ENCODE data around the gene VGLL1. TPM values are rescaled to one million over a fixed set of nuclear protein-coding genes. Genes with fewer than 3 reads are reported as not detected.

Gene VGLL1
- total RNA-seq, 1 donor from 2014 or later: 1.3 TPM

DNA sequence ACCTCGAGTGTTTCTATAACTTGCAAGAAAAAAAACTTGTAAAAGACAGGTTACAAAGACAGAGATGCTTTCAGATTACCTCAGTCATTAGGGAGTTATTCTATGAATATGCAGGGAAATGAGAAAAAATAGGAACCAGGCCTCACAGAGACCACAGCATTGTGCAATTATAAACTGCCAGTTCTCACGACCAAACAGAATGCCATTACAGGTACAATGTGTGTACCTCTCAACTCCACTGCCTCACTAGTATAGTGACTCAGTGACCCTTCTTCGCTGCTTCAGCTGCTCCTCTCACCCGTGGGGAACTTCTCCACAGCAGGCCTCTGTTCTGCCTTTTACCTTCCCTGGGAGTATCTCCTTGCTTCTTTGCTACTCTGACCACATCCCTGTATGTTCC lies 37.0 kb upstream of the VGLL1 start:
- Mint-ChIP-seq H3K27me3 (ENCODE audit: low read depth, unreplicated experiment) (peaks cover 2% of the 10 kb centered on the region), H3K4me1 (ENCODE audit: low read depth, unreplicated experiment) (no peaks in the 10 kb centered on the region), H3K36me3 (ENCODE audit: low read depth, unreplicated experiment) (no peaks in the 10 kb centered on the region), H3K4me3 (ENCODE audit: unreplicated experiment) (no peak overlapping the region), H3K9me3 (ENCODE audit: unreplicated experiment) (no peaks in the 10 kb centered on the region), H3K27ac (ENCODE audit: unreplicated experiment) (no peak overlapping the region)
- Histone ChIP-seq H3K9me3 (ENCODE audit: insufficient read depth, low read depth, low read length) (no peaks in the 10 kb centered on the region), H2AFZ (ENCODE audit: low read depth, low read length) (no peak overlapping the region), H3K79me2 (ENCODE audit: insufficient read depth, low read length) (peaks cover 21% of the 10 kb centered on the region), H3K4me1 (ENCODE audit: insufficient read depth, low read length) (no peaks in the 10 kb centered on the region), H3K36me3 (ENCODE audit: insufficient read depth, low read length) (no peaks in the 10 kb centered on the region), H3K9ac (ENCODE audit: low read length) (no peak overlapping the region), H3K27ac (ENCODE audit: low read depth, low read length) (no peak overlapping the region), H3K27me3 (ENCODE audit: insufficient read depth, low read length) (no peaks in the 10 kb centered on the region), H4K20me1 (ENCODE audit: insufficient read depth, low read length) (no peaks in the 10 kb centered on the region), H3K4me3 (ENCODE audit: insufficient read depth, low read depth, low read length) (no peak overlapping the region), H3K4me2 (ENCODE audit: low read length) (no peak overlapping the region)
- DNase-seq (ENCODE audit: low read depth): no peak
- peak; percentile 39 for FAIRE-seq
- TF ChIP-seq, protein P1, sequence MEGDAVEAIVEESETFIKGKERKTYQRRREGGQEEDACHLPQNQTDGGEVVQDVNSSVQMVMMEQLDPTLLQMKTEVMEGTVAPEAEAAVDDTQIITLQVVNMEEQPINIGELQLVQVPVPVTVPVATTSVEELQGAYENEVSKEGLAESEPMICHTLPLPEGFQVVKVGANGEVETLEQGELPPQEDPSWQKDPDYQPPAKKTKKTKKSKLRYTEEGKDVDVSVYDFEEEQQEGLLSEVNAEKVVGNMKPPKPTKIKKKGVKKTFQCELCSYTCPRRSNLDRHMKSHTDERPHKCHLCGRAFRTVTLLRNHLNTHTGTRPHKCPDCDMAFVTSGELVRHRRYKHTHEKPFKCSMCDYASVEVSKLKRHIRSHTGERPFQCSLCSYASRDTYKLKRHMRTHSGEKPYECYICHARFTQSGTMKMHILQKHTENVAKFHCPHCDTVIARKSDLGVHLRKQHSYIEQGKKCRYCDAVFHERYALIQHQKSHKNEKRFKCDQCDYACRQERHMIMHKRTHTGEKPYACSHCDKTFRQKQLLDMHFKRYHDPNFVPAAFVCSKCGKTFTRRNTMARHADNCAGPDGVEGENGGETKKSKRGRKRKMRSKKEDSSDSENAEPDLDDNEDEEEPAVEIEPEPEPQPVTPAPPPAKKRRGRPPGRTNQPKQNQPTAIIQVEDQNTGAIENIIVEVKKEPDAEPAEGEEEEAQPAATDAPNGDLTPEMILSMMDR (IDR thresholded peaks at IDR 0.05; ENCODE audit: insufficient read depth, low read depth, low read length): no peak
- TF ChIP-seq EZH2 (IDR thresholded peaks at IDR 0.05; ENCODE audit: insufficient read depth, low read length): no peak

DNA sequence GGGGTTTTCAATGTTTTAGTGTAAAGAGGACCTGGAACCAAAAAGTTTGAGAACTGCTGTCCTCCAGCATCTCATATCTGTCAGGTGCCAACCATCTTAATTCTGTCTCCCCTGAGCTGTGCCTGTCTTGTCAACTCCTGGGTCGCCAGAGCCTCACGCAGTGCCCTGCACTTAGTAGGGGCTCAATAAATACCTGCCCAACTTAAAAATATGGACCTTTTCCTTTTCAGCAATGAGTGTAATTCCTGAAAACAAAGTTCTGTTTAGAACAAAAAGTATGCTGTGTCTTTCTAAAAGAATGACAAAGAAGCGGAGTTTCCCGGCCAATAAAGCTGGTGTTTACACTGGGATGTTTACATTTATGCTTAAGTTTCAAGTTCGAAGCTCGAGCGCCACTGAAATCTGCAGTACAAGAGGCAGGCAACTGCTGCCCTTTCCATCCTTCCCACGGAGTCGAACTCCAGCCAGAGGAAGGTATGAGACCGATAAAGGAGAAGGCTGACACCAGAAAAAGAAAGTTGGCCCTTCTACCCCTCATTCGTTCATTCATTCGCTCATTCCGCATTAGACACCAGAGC lies 35.7 kb upstream of the VGLL1 start:
- H3K36me3 ChIP-seq (ENCODE audit: insufficient read depth, low read length): peaks cover 3% of the 10 kb centered on the region
- peak overlapping the region; percentile 94 for H3K4me2 ChIP-seq (ENCODE audit: low read length)
- peaks cover 21% of the 10 kb centered on the region for H3K79me2 ChIP-seq (ENCODE audit: insufficient read depth, low read length)
- Mint-ChIP-seq H3K36me3 (ENCODE audit: low read depth, unreplicated experiment) (no peaks in the 10 kb centered on the region), H3K27me3 (ENCODE audit: low read depth, unreplicated experiment) (no peaks in the 10 kb centered on the region), H3K27ac (ENCODE audit: unreplicated experiment) (peak overlapping the region; percentile 98), H3K9me3 (ENCODE audit: unreplicated experiment) (no peaks in the 10 kb centered on the region), H3K4me1 (ENCODE audit: low read depth, unreplicated experiment) (no peaks in the 10 kb centered on the region), H3K4me3 (ENCODE audit: unreplicated experiment) (peak overlapping the region; percentile 89)
- DNase-seq (ENCODE audit: low read depth) (no peak), FAIRE-seq (peak; percentile 83)
- peak overlapping the region; percentile 92 for H3K27ac ChIP-seq (ENCODE audit: low read depth, low read length)
- peak overlapping the region; percentile 83 for H3K4me3 ChIP-seq (ENCODE audit: insufficient read depth, low read depth, low read length)
- no peaks in the 10 kb centered on the region for H4K20me1 ChIP-seq (ENCODE audit: insufficient read depth, low read length)
- no peaks in the 10 kb centered on the region for H3K27me3 ChIP-seq (ENCODE audit: insufficient read depth, low read length)
- peak overlapping the region; percentile 88 for H3K9ac ChIP-seq (ENCODE audit: low read length)
- TF ChIP-seq, protein P1 (IDR thresholded peaks at IDR 0.05; ENCODE audit: insufficient read depth, low read depth, low read length): no peak
- no peak for TF ChIP-seq EZH2 (IDR thresholded peaks at IDR 0.05; ENCODE audit: insufficient read depth, low read length)
- H3K9me3 ChIP-seq (ENCODE audit: insufficient read depth, low read depth, low read length): no peaks in the 10 kb centered on the region
- H2AFZ ChIP-seq (ENCODE audit: low read depth, low read length): peak overlapping the region; percentile 90
- no peaks in the 10 kb centered on the region for H3K4me1 ChIP-seq (ENCODE audit: insufficient read depth, low read length)

Measured in astrocyte (in vitro differentiated cells and primary cell).